RPMI8226 (cell line): ENCODE results near the gene CAMK1G.

ENCODE experiments used
- DNase-seq: peaks from one replicate; pipeline ENCODE4 v3.0.0-alpha.2; 2015

The CAMK1G gene

GRCh38 chr1:209583408-209583807 is at the start of gene CAMK1G:
CAMK1G (plus strand) TSS chr1:209583714; CDS start chr1:209594984, 11,270 bp downstream.
- DNase-seq: no peak

DNA sequence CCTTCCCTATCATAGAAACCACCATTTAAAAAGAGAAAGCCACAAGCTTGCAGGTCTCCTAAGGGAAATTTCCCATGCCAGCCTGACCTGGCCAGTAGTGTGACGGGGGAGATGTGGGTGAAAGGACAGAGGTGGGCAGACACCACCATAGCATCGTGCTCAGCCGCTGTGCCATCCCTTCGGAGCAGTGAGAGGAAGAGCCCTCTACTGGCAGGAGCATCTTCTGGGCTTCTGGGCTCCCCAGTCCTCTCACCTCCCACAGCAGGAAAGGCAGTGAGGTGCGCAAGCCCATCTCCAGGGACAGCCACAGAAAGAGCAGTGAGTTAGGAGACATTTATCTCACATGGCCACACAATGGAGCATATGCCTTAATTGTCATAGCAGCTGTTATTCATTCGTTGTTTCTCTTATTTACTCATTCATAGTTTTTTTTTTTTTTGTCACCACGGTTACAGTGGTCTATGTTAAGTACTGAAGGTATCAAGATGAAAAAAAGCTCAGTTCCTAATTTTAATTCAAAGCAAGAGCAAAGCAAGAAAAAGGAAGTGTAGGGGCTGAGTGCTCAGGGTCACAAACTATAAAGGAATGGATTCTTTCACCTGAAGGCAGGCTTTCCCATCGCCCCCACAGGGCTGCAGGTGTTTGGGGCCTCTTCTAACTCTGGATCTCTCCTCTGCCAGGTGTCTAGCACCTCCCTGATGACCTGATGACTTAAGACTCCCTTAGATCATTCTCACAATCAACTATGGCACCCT is 48.8 kb upstream of the CAMK1G start:
- DNase-seq: peak; percentile 14

- DNase-seq: no peak
These were observed 46.7 kb upstream of the CAMK1G start for GRCh38 chr1:209536843-209537242.

DNA sequence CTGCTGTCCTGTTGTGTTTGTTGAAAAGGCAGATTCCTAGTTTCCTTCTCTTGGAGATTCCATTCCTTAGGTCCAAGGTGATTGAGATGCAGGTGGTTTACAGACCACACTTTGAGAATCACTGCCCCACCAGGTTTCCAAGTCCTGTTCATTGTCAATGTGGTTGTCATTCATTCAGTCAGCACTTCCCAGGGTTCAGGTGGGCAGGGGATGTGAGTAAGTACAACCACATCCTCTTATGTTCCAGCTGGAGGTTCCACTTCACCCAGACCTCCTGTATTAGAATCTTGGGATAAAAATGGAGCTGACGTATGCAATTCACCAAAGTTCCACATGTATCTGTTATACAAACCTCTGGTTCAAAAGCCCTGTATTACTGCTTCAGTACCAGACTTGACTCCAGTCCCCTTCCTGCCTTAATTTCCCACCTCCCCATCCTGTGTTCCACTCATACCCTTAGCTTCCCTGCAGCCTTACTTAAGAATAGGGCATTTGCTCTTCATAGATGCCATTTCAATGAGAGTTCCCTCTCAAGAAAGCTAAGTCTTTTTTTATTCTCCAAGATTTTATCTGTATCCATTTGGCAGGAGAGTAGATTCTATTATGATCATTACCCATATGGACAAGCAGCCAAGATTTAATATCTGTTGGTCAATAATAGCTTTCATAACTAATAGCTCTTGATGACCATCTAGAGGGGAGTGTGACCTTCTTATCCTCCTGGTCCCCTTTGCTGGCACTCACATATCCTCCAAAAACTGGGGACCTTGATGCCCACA is 46.0 kb upstream of the CAMK1G start:
- DNase-seq: no peak

- DNase-seq: no peak
These were observed 43.9 kb upstream of the CAMK1G start for GRCh38 chr1:209539576-209539975.

GRCh38 chr1:209542585-209542984 is 40.9 kb upstream of the CAMK1G start:
- no peak for DNase-seq

DNA sequence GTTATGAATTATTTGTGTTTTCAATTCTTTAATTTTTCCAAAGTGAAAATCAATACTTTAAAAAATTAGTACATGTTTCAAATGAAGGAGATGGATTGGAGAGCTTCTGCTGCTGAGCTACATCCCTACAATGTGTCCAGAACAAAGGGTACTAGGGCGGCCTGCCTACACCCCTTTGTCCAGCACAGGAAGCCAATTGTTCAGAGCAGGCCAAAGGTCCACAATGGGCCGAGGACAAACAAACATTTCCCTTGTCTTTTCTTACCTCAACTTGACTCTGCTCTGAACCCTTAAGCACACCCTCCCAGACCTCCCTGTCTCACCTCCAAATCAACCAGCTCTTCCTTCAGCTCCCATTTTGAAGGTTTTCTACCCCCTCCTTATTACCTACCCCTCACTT is 39.4 kb upstream of the CAMK1G start:
- DNase-seq: no peak

DNA sequence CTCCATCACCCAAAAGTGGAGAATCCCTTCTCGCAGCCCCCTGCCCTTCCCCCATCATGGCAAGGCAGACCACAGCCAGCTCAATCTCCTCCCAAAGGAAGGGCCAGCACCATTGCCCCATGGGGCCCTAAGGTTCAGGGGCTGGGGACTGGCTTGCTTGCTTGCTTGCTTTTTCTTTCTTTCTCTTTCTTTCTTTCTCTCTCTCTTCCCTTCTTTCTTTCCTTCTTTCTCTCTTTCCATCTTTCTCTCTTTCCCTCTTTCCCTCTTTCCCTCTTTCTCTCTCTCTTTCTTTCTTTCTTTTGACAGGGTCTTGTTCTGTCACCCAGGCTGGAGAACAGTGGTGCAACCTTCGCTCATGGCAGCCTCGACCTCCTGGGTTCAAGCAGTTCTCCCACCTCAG is 38.1 kb upstream of the CAMK1G start:
- DNase-seq: no peak

GRCh38 chr1:209546390-209547085 is 37.0 kb upstream of the CAMK1G start:
- DNase-seq: no peak

GRCh38 chr1:209547626-209548025 is 35.9 kb upstream of the CAMK1G start:
- no peak for DNase-seq

DNA sequence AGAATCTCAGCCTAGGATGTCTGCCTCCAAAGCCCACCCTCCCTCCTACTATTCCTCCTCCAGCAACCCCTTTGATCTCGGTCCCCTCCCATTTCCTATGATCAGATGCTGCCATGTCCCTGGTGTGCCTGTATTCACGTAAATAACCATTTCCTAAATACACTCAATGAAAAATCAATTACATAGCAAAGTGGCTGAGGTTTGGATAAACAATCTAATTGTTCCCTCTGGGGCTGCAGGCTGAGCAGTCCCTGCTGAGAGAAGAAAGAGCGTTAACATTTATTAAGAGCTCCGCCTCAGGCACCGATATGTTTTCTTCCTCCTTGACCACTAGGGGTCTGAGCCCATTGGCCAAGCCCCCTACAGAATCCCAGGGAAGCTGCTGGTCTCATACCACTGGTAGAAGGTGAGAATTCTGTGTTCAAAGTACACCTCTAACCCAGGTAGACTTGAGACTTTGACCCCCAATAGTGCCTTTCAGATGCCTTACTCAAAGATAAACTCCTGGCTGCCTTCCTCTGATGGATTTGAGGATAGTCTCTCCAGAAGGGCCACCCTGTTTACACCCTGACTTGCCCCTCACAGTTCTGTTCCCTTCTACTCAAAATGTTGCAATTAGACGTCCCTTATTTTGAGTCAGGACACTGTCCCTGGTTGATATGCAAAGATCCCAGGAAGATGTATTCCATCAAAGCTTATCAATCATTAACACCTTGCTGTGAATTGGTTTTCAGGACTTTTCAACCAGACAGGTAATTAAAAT is 33.9 kb upstream of the CAMK1G start:
- no peak for DNase-seq

GRCh38 chr1:209550519-209550918 is 33.0 kb upstream of the CAMK1G start:
- no peak for DNase-seq

- no peak for DNase-seq
These were observed 30.9 kb upstream of the CAMK1G start for GRCh38 chr1:209552406-209553264.

DNA sequence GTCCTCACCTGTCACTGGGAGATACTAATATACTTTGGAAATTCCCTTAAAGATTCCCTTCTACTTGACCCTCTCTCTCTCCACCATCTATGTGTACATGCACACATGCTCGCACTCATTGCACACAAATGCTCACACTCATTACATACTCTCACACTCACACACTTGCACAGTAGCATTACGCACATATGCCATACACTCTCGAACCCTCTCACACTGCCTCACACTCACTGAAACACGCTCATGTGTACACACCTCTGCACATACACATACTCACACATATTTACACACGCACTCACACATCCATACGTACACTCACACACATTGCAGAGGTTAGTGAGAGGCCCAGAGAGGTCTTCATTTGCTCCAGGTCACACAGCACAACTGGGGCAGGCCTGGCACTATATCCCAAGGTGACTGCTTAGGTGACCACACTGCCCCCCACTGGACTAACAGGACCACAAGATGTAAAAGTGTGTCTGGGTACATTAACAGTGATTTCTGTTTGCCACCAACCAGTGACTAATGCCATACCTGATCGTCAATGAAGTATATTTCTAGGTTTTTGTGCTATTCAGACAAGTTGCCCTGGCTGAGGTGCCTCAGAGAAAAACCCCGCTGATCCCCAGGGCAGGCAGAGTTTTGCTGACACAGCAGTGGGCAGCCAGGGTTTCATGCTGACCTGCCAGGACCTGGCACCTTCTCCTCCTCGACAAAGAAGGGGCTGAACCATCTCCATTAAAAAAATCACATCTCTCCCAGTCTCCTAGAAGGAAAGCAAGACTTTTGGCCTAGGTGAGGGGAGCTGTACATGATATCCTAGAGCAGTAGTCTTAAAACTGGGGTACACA is 28.5 kb upstream of the CAMK1G start:
- DNase-seq: no peak

- no peak for DNase-seq
These were observed 27.3 kb upstream of the CAMK1G start for GRCh38 chr1:209556162-209556690.

DNA sequence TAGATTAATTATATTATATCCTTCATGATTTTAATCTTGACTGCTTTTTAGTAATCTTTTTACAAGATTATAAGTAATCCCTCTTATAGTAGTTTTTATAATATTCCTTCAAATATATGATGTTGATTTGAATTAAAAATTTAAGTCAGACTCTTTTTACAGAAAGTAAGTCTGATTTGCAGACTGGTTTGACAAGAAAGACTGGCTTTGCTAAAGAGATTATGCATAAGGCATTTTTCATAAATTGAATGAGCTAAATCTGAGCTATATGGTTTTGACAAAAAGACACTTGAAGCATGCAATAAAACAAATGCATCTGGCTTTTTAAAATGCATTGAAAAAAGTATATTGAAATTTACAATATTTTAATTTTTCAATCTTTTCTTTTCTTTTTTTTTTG is 26.3 kb upstream of the CAMK1G start:
- no peak for DNase-seq

DNA sequence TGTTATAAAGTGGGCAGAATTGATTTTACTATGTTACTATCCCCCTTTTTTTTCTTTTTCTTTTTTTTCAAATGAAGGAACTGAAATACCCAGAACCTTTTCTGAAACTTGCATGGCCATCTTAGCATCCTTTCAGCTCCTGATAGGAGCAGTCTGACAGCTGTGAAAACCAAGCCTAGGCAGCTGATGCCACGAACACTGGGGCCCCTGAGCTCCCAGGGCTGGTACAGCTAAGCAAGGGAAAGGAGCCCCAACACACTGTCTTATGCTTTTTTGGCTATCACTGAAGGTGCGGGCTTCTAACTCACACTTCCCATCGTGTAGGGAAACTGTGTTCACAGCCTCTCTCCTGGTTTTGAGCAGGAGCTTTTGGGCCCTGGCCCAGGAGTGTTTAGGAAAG is 23.0 kb upstream of the CAMK1G start:
- DNase-seq: no peak

- no peak for DNase-seq
These were observed 22.6 kb upstream of the CAMK1G start for GRCh38 chr1:209560952-209561351.

- DNase-seq: no peak
These were observed 22.0 kb upstream of the CAMK1G start for GRCh38 chr1:209561532-209561931.

DNA sequence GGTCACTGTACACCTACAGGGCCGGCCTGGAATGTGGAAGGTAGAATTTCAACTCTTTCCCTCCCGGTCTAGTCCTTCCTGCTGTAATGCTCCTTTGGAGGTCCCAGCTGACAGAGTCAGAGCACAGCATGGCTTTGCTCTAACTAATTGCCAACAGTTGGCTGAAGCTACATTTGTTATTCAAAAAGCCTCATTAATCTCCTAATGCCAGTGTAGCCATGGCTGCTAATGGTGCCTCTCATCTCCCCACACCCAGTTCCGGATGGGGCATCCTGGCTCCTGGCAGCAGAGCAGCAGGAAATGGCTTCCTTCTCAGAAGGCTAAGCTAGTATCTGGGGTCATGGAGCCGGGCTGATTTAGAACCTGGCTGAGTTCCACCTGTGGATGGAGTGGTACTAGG is 18.7 kb upstream of the CAMK1G start:
- no peak for DNase-seq
